GM23248 (cell line): ENCODE results near the gene SGPP1. TPM values are rescaled to one million over a fixed set of nuclear protein-coding genes. Genes with fewer than 3 reads are reported as not detected.
"Not testable (repeated sequence)": the region's sequence is repeated elsewhere in the genome, so short reads cannot be mapped to it uniquely, and the experiment has no call there.

Experiments
- DNase-seq: peaks from one replicate; pipeline ENCODE4 v3.0.0-alpha.2; 2015
- H2AFZ ChIP-seq: fragments of 200-600 bp; sonication (generic); 2 replicates; pipeline ENCODE4 v1.6.1; 2016; ENCODE audit warnings: antibody characterized with exemption
- H3F3A ChIP-seq: fragments of 200-600 bp; sonication (generic); 2 replicates; pipeline ENCODE4 v1.6.1; 2016; ENCODE audit warnings: mild to moderate bottlenecking, antibody characterized with exemption, mixed run types; ENCODE audit not compliant: insufficient read depth
- H3K27ac ChIP-seq: fragments of 200-600 bp; sonication (generic); 2 replicates; pipeline ENCODE4 v1.5.1; 2016; ENCODE audit warnings: mild to moderate bottlenecking
- H3K27me3 ChIP-seq: fragments of 200-600 bp; sonication (generic); replicated peaks from 2 replicates; pipeline ENCODE4 v1.6.1; 2016; ENCODE audit warnings: mild to moderate bottlenecking; ENCODE audit not compliant: insufficient read depth
- H3K36me3 ChIP-seq: fragments of 200-600 bp; sonication (generic); 2 replicates; pipeline ENCODE4 v1.6.1; 2016; ENCODE audit warnings: low read depth, mild to moderate bottlenecking
- H3K4me1 ChIP-seq: fragments of 200-600 bp; sonication (generic); 2 replicates; pipeline ENCODE4 v1.6.1; 2016; ENCODE audit warnings: mild to moderate bottlenecking; ENCODE audit not compliant: insufficient read depth
- H3K4me2 ChIP-seq: fragments of 200-600 bp; sonication (generic); one replicate; pipeline ENCODE4 v1.6.1; 2016; ENCODE audit warnings: mild to moderate bottlenecking; ENCODE audit not compliant: unreplicated experiment
- H3K4me3 ChIP-seq: fragments of 200-600 bp; sonication (generic); 2 replicates; pipeline ENCODE4 v1.5.1; 2016; ENCODE audit warnings: mild to moderate bottlenecking
- H3K79me2 ChIP-seq: fragments of 200-600 bp; sonication (generic); 2 replicates; pipeline ENCODE4 v1.6.1; 2016; ENCODE audit warnings: mild to moderate bottlenecking; ENCODE audit not compliant: insufficient read depth
- H3K9ac ChIP-seq: fragments of 200-600 bp; sonication (generic); 2 replicates; pipeline ENCODE4 v1.6.1; 2016; ENCODE audit warnings: mild to moderate bottlenecking
- H3K9me2 ChIP-seq: fragments of 200-600 bp; sonication (generic); 2 replicates; pipeline ENCODE4 v1.6.1; 2016; ENCODE audit warnings: mixed run types, mild to moderate bottlenecking, moderate library complexity; ENCODE audit not compliant: insufficient read depth
- H3K9me3 ChIP-seq: fragments of 200-600 bp; sonication (generic); one replicate; pipeline ENCODE4 v1.6.1; 2017; ENCODE audit warnings: low read depth
- H4K20me1 ChIP-seq: fragments of 200-600 bp; sonication (generic); 2 replicates; pipeline ENCODE4 v1.6.0; 2016; ENCODE audit not compliant: insufficient read depth
- EZH2 ChIP-seq: fragments of 200-600 bp; sonication (generic); IDR thresholded peaks from 2 replicates; pipeline ENCODE4 v1.6.1; 2018; ENCODE audit warnings: antibody characterized with exemption, mild to moderate bottlenecking; ENCODE audit not compliant: insufficient read depth, poor library complexity, severe bottlenecking
- EZH2phosphoT487 ChIP-seq: fragments of 200-600 bp; sonication (generic); IDR thresholded peaks from 2 replicates; pipeline ENCODE4 v1.6.1; 2018; ENCODE audit warnings: antibody characterized with exemption, moderate library complexity, mild to moderate bottlenecking, low read depth; ENCODE audit not compliant: insufficient read depth
- WGBS, 2 experiments: methylation state at CpG; one replicate each; pipeline ENCODE4 v1.1.6; 2015 to 2017; ENCODE audit warnings: low lambda C conversion rate in 2 of 2, low coverage in 1 of 2; ENCODE audit errors: missing lambda C conversion rate in 2 of 2; 5-methylcytosine and 5-hydroxymethylcytosine counted together
- in situ Hi-C: fragments of 300-500 bp; cut with MboI; formaldehyde crosslinking; loops from 2 replicates; pipeline ENCODE4 v1.15.0; 2020
- polyA plus RNA-seq: library from polyadenylated mRNA; unstranded; fragments of >200 nt; fragmentation: Nextera tagmentation; extraction: Ambion mirVana; gene quantifications from 2 replicates; pipeline ENCODE4 v1.2.1, GENCODE V29; 2016
- total RNA-seq: library from RNA; depleted of rRNA; stranded (reverse); fragments of >200 nt; shearing (Covaris generic); gene quantifications from 2 replicates; pipeline ENCODE4 v1.2.3, GENCODE V29; 2014

The SGPP1 gene
- total and polyA plus RNA-seq, 2 experiments from 2014 or later = 19.6 to 44.5 TPM

DNA sequence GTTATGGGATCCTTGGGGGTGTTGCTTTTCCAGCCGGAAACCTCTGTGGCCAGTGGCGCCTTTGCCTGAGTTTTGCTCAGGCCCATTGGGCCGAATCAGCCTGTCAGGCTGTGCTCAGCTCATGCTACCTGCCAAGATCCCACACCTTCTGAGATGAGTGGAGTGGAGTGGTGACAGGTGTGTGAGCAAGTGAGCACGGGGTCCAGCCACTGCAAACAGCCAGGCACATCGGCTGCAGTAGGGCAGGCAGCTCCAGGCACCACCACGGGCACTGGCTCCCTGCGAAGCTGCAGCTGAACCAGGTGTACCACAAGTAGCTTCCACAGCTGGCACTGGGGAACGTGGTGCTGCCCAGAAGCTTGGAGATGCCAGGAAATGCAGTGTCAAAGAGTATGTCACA, 65.1 kb downstream of the SGPP1 start:
- no peak overlapping the region for H3K27ac ChIP-seq
- in situ Hi-C loops = no loop called here

GRCh38 chr14:63661881-63662280, 66.0 kb downstream of the SGPP1 start:
- H4K20me1 ChIP-seq, H2AFZ ChIP-seq, in situ Hi-C loops, H3K4me3 ChIP-seq, H3K36me3 ChIP-seq, DNase-seq, H3K4me1 ChIP-seq, H3K79me2 ChIP-seq, H3K4me2 ChIP-seq, H3K27me3 ChIP-seq, H3F3A ChIP-seq, H3K9me2 ChIP-seq, H3K9ac ChIP-seq, H3K9me3 ChIP-seq, H3K27ac ChIP-seq: not testable (repeated sequence)
- 90 to 92% methylated on average over 10 of the region's 10 CpGs for WGBS, 2 experiments

More for the DNA sequence above, 65.1 kb downstream of the SGPP1 start:
- TF ChIP-seq EZH2 = no peak
- TF ChIP-seq EZH2phosphoT487 = no peak
- H3K4me1 ChIP-seq = no peaks in the 10 kb centered on the region
- H4K20me1 ChIP-seq = no peaks in the 10 kb centered on the region
- no peaks in the 10 kb centered on the region for H3F3A ChIP-seq
- no peaks in the 10 kb centered on the region for H3K27me3 ChIP-seq
- no peaks in the 10 kb centered on the region for H3K79me2 ChIP-seq
- no peak overlapping the region for H2AFZ ChIP-seq
- DNase-seq = no peak
- no peak overlapping the region for H3K9ac ChIP-seq
- H3K9me2 ChIP-seq = no peaks in the 10 kb centered on the region
- no peak overlapping the region for H3K4me3 ChIP-seq
- H3K9me3 ChIP-seq = no peaks in the 10 kb centered on the region
- H3K4me2 ChIP-seq = no peak overlapping the region
- no peaks in the 10 kb centered on the region for H3K36me3 ChIP-seq
- WGBS, 2 experiments = 88 to 89% methylated on average over 8 of the region's 8 CpGs

GRCh38 chr14:63659726-63660125, 68.1 kb downstream of the SGPP1 start:
- H3K27me3 ChIP-seq = no peaks in the 10 kb centered on the region
- H3K9me2 ChIP-seq = no peaks in the 10 kb centered on the region
- H3K79me2 ChIP-seq = no peaks in the 10 kb centered on the region
- H2AFZ ChIP-seq = no peak overlapping the region
- no peak overlapping the region for H3K27ac ChIP-seq
- no peak overlapping the region for H3K9ac ChIP-seq
- no peak for DNase-seq
- no peak overlapping the region for H3K4me2 ChIP-seq
- H3F3A ChIP-seq = no peaks in the 10 kb centered on the region
- no peak for TF ChIP-seq EZH2phosphoT487
- TF ChIP-seq EZH2 = no peak
- in situ Hi-C loops = no loop called here
- H4K20me1 ChIP-seq = no peaks in the 10 kb centered on the region
- H3K4me3 ChIP-seq = no peak overlapping the region
- H3K36me3 ChIP-seq = no peaks in the 10 kb centered on the region
- H3K4me1 ChIP-seq = peaks cover 3% of the 10 kb centered on the region; the same call in 1 of the 2 replicates
- 94 to 97% methylated on average over 4 of the region's 4 CpGs for WGBS, 2 experiments
- H3K9me3 ChIP-seq = no peaks in the 10 kb centered on the region

DNA sequence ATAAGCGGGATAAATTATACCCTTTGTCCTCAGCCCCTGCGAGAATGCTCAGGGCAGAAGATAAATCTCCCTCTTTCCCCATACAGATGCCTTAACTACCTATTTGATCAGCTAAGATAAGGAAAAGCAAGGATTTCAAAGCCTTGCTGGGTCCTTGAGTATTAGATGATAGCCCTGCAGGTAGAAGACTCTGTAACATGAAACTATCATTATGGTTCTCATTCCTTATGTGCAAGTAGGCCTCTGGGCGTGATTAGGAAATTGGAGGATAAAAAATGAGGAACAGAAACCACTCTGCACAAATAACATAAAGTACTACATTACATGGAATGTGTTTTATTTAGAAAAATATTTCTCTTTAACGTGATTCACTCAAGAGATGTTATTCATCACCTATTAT, 71.7 kb downstream of the SGPP1 start:
- no peak overlapping the region for H3K27ac ChIP-seq
- peaks cover 12% of the 10 kb centered on the region; the same call in 1 of the 2 replicates for H3K4me1 ChIP-seq
- H3F3A ChIP-seq = no peaks in the 10 kb centered on the region
- no peak for TF ChIP-seq EZH2
- no peak for TF ChIP-seq EZH2phosphoT487
- H3K9me2 ChIP-seq = no peaks in the 10 kb centered on the region
- H3K36me3 ChIP-seq = no peaks in the 10 kb centered on the region
- H3K4me2 ChIP-seq = no peak overlapping the region
- in situ Hi-C loops = no loop called here
- 94 to 95% methylated on average over 4 of the region's 4 CpGs for WGBS, 2 experiments
- H2AFZ ChIP-seq = no peak overlapping the region
- no peaks in the 10 kb centered on the region for H3K27me3 ChIP-seq
- H3K4me3 ChIP-seq = no peak overlapping the region
- no peaks in the 10 kb centered on the region for H3K79me2 ChIP-seq
- H3K9ac ChIP-seq = no peak overlapping the region
- DNase-seq = no peak
- no peaks in the 10 kb centered on the region for H4K20me1 ChIP-seq
- H3K9me3 ChIP-seq = no peaks in the 10 kb centered on the region

DNA sequence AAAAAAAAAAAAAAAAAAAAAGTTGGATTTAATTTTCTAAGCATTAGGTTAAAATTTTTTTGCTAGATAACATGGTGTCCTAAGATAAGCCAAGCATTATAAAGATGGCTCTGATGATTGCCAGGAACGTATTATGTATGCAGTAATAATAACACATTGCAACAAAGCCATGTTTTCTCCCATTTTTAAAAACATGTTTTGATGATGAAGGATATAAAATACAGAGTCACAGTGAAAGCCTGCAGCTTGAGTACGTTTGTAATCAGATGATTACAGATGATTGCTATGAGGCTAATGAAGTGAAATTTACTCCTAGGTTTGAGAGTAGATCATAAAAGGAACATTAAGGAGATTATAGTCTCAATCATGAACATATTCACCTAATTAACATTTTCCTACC, 72.9 kb downstream of the SGPP1 start:
- Histone ChIP-seq H3K36me3 (no peaks in the 10 kb centered on the region), H3K4me2 (no peak overlapping the region), H3K79me2 (no peaks in the 10 kb centered on the region), H4K20me1 (no peaks in the 10 kb centered on the region), H3K9me3 (no peaks in the 10 kb centered on the region), H3K27me3 (no peaks in the 10 kb centered on the region), H3K4me1 (peaks cover 12% of the 10 kb centered on the region; the same call in 1 of the 2 replicates), H3K9me2 (no peaks in the 10 kb centered on the region), H3K27ac (no peak overlapping the region), H3F3A (no peaks in the 10 kb centered on the region), H2AFZ (no peak overlapping the region), H3K9ac (no peak overlapping the region), H3K4me3 (no peak overlapping the region)
- TF ChIP-seq EZH2phosphoT487 = no peak
- no peak for TF ChIP-seq EZH2
- DNase-seq = no peak
- 58 to 63% methylated on average over 2 of the region's 2 CpGs for WGBS, 2 experiments
- in situ Hi-C loops = no loop called here
